Cardiac fibroblast (primary cell): ENCODE results near the gene CNTNAP2.

Experiments
- DNase-seq, 2 donors: peaks; one replicate each; pipeline versions ENCODE4 v3.0.0 to v3.0.0-alpha.2; 2010; ENCODE audit warnings: low read depth in 2 of 2
- H3K4me3 ChIP-seq, 2 donors: replicated peaks in 1 of 2; 1 replicate in 1 of 2; 2 replicates in 1 of 2; pipeline ENCODE4 v1.5.1; 2011; ENCODE audit warnings: low read depth in 2 of 2, low read length in 2 of 2, mild to moderate bottlenecking in 2 of 2, moderate library complexity in 1 of 2
- TF ChIP-seq, protein P1 (sequence below): IDR thresholded peaks from one replicate; pipeline ENCODE4 v1.5.1; 2011; ENCODE audit warnings: low read depth, mild to moderate bottlenecking, low read length, inconsistent platforms

Gene CNTNAP2

DNA sequence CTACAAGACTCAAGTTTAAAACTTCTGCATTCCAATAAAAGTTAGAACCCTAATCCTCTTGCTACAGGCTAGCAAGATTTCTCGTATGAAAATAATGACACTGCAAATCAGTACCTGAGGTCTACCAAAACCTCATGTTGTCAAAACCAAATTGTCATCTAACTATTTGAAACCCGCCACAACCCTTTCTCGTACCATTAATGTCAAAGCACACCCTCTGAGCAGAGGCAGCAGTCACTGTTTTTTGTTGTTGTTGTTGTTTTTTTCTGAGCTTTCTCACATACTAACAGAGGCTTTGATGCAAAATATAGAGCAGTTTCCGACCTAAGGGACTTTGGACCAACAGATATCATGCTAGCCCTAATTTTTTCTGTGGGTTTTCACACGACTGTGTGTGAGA lies 1910.1 kb downstream of the CNTNAP2 start:
- DNase-seq, result no peak
- TF ChIP-seq, protein P1, sequence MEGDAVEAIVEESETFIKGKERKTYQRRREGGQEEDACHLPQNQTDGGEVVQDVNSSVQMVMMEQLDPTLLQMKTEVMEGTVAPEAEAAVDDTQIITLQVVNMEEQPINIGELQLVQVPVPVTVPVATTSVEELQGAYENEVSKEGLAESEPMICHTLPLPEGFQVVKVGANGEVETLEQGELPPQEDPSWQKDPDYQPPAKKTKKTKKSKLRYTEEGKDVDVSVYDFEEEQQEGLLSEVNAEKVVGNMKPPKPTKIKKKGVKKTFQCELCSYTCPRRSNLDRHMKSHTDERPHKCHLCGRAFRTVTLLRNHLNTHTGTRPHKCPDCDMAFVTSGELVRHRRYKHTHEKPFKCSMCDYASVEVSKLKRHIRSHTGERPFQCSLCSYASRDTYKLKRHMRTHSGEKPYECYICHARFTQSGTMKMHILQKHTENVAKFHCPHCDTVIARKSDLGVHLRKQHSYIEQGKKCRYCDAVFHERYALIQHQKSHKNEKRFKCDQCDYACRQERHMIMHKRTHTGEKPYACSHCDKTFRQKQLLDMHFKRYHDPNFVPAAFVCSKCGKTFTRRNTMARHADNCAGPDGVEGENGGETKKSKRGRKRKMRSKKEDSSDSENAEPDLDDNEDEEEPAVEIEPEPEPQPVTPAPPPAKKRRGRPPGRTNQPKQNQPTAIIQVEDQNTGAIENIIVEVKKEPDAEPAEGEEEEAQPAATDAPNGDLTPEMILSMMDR, result no peak

DNA sequence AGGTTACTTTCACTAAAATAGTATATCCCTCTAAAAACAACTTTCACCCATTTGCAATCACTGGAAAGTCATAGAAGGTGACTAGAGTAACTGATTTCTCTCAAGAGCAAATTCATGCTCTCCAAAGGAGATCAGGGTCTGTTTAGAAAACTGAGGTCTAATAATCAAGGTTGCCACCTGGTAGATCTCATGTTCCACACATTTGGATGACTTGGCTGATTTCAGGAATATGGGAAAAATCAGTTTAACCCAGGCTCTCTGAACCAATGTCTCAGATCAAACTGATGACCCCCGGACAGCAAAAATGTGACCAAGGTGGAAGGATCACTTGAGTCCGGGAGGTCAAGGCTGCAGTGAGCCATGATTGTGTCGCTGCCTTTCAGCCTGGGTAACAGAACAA lies 1911.6 kb downstream of the CNTNAP2 start:
- TF ChIP-seq, protein P1, result no peak
- H3K4me3 ChIP-seq, result no peak overlapping the region
- no peak for DNase-seq

More for the DNA sequence above, 1910.1 kb downstream of the CNTNAP2 start:
- no peak overlapping the region for H3K4me3 ChIP-seq

DNA sequence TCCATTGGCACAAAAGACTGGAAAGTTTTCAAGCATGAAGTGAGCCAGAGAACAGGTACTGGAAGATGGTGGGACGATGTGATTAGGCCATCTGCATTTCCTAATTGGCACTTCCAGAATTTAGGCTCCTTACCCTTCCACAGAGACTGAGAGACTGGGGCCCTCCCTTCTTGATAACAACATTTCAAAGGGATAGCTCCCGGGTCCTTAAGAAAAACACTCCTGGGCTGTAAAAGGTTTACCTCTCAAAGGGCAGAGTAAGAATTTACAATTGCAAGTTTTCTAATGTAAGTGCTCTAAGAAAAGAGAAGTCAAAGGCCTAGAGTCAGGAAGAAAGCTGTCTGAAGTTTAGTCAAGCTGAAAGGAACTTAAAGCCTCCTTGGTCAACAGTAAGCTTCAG lies 1914.4 kb downstream of the CNTNAP2 start:
- no peak for DNase-seq
- no peak overlapping the region for H3K4me3 ChIP-seq
- TF ChIP-seq, protein P1, result no peak

DNA sequence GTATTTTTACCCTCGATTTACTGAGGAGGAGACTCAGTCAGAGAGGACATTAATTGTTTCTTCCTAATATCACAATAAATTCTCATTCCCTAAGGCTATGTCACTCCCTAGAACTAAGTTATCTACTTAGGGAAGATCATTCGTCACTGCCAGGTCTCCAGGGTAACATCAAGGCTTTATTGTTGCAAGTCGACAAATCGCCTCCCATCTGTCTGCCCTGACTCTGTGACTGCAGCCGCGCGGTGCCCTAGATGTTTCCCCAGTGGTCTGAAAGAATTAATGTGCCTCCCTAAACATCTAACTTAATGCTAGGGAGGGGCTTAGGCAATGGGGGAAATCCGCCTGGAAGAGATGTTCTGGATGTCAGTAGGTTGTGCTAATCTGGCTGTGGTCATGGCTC lies 1915.2 kb downstream of the CNTNAP2 start:
- TF ChIP-seq, protein P1, result no peak
- no peak for DNase-seq
- no peak overlapping the region for H3K4me3 ChIP-seq

DNA sequence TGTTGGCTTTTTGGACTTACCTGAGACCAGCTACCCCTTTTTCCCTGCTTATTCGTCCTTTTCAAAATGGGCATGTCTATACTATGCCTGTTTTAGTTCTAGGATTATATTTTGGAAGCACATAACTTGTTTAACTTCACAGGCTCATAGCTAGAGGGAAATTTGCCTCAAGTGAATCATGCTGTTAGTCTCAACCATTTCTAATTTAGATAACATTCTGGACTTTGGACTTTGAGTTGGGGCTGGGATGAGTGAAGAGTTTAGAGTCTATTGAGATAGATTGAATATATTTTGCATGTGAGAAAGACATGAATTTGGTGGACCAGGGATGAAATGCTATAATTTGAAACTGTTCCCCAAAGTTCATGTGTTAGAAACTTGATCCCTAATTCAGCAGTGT lies 1919.3 kb downstream of the CNTNAP2 start:
- H3K4me3 ChIP-seq, result no peak overlapping the region
- TF ChIP-seq, protein P1, result no peak
- no peak for DNase-seq

DNA sequence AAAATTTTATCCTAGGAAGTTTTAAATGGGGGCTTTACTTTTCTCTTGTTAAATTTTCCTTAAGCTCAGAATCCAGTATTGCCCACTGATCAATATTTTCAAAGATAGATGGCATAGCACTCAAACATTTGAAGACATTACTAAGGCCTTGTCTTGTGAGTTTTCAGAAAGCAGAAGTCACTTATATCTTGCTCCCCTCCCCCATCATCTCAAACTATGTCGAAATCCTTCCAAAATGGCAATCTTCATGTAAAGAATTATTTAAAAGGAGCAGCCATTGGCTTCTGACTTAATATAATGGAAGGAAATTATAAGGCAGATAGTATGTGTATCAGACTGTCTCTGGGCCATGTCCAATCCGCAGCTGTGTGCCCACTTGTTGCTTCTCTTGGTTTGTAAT lies 1920.4 kb downstream of the CNTNAP2 start:
- DNase-seq, result no peak
- TF ChIP-seq, protein P1, result no peak
- no peak overlapping the region for H3K4me3 ChIP-seq

DNA sequence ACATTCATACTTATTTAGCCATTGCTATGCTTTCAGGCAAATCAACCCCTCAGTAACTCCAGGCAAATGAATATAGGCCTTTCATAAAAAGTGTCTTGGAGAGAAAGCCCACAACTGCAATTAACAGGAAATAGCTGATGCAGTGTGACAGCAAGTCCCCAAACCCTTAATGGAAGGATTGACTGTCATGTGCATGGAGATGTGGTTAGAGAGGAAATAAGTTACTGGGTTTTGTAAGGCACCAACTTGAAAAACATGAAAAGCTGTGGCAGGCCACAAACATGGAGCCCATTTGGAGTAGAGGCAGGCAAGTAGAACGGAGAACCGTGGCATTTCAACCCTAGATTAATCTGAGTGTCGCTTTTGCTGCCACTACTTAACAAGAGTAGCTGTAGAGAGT lies 1924.6 kb downstream of the CNTNAP2 start:
- no peak overlapping the region for H3K4me3 ChIP-seq
- TF ChIP-seq, protein P1, result no peak
- DNase-seq, result no peak
